K562 (cell line): Measurements from ENCODE around the gene FAM209A. TPM values are rescaled to one million over a fixed set of nuclear protein-coding genes. Genes with fewer than 3 reads are reported as not detected.

ENCODE experiments used
- ATAC-seq: fragments of 200-7000 bp; cut with Tn5 transposase; 3 replicates; pipeline ENCODE4 v1.9.1; 2020; ENCODE audit warnings: moderate library complexity
- BruUV-seq: library from RNA; stranded (reverse); fragments of 400-500 nt; replicated peaks from 2 replicates; lab custom pipeline; 2021; lab: Mats Ljungman, UMichigan
- CTCF ChIA-PET: fragments of 300-600 bp; formaldehyde crosslinking; extraction: SDS; loops from one replicate; lab custom pipeline; 2021; ENCODE audit warnings: low intra/inter-chr PET ratio; lab: Yijun Ruan, JAX
- POLR2A ChIA-PET: fragments of 300-600, 350-650 bp; sonication (Branson Sonifier 250); formaldehyde crosslinking; extraction: SDS; loops from one replicate; lab custom pipeline; 2021; ENCODE audit warnings: antibody characterized with exemption, inconsistent platforms; lab: Yijun Ruan, JAX
- DNase-seq, 4 experiments: peaks; one replicate each; pipeline versions ENCODE4 v3.0.0 to v3.0.0-alpha.2; 2011 to 2018; ENCODE audit warnings: low spot score in 3 of 4, mixed read lengths in 3 of 4; ENCODE audit errors: extremely low read depth in 1 of 4
- FAIRE-seq: peaks from 2 replicates; lab custom pipeline; 2011; peaks lifted over from hg19 to GRCh38; lab: Jason Lieb, UNC
- H2AFZ ChIP-seq: 2 replicates; pipeline ENCODE4 v1.6.0; 2011; ENCODE audit warnings: low read depth, low read length, control low read depth, inconsistent platforms
- H3K27ac ChIP-seq: fragments of 200-600 bp; 3 replicates; pipeline ENCODE4 v1.8.0; 2011; ENCODE audit warnings: low read depth, mild to moderate bottlenecking, control low read depth, inconsistent platforms, low read length, moderate library complexity, mixed read lengths; ENCODE audit errors: extremely low read depth
- H3K27me3 ChIP-seq, 2 experiments: fragments of 300-600 bp in 1 of 2; 2 replicates in 1 of 2; 3 replicates in 1 of 2; pipeline versions ENCODE4 v1.6.0 to v1.8.0; 2011; ENCODE audit warnings: inconsistent platforms in 2 of 2, low read length in 2 of 2, mild to moderate bottlenecking in 1 of 2, mixed read lengths in 1 of 2, moderate library complexity in 1 of 2; ENCODE audit not compliant: control insufficient read depth in 2 of 2, insufficient read depth in 2 of 2
- H3K36me3 ChIP-seq: fragments of 300-600 bp; 3 replicates; pipeline ENCODE4 v1.8.0; 2011; ENCODE audit warnings: mild to moderate bottlenecking, low read length, inconsistent platforms; ENCODE audit not compliant: control insufficient read depth, insufficient read depth
- H3K4me1 ChIP-seq, 2 experiments: fragments of 200-600 bp in 1 of 2; replicated peaks in 1 of 2; 2 replicates in 1 of 2; 3 replicates in 1 of 2; pipeline versions ENCODE4 v1.5.1 to v1.8.0; 2011; ENCODE audit warnings: inconsistent platforms in 2 of 2, low read length in 2 of 2, mild to moderate bottlenecking in 1 of 2, mixed read lengths in 1 of 2, moderate library complexity in 1 of 2; ENCODE audit not compliant: control insufficient read depth in 2 of 2, insufficient read depth in 2 of 2
- H3K4me2 ChIP-seq: 2 replicates; pipeline ENCODE4 v1.6.1; 2011; ENCODE audit warnings: low read length, control low read depth, inconsistent platforms, mixed read lengths; ENCODE audit not compliant: insufficient read depth
- H3K4me3 ChIP-seq: fragments of 200-600 bp; sonication (generic), shearing (Covaris generic); 2 replicates; pipeline ENCODE4 v1.5.1; 2016; ENCODE audit warnings: control low read depth, inconsistent platforms
- H3K79me2 ChIP-seq: fragments of 200-600 bp; 3 replicates; pipeline ENCODE4 v1.8.0; 2011; ENCODE audit warnings: low read length, inconsistent platforms; ENCODE audit not compliant: control insufficient read depth, insufficient read depth
- H3K9ac ChIP-seq, 2 experiments: 2 replicates each; pipeline versions ENCODE4 v1.6.0 to v1.6.1; 2011; ENCODE audit warnings: low read depth in 2 of 2, low read length in 2 of 2, control low read depth in 1 of 2, inconsistent platforms in 1 of 2, mild to moderate bottlenecking in 1 of 2, mixed read lengths in 1 of 2; ENCODE audit not compliant: insufficient read depth in 1 of 2
- H3K9me1 ChIP-seq: one replicate; pipeline ENCODE4 v1.6.0; 2011; ENCODE audit warnings: inconsistent platforms, mild to moderate bottlenecking, low read length, moderate library complexity; ENCODE audit not compliant: control insufficient read depth, insufficient read depth
- H3K9me3 ChIP-seq: replicated peaks from 2 replicates; pipeline ENCODE4 v1.5.1; 2011; ENCODE audit warnings: low read depth, low read length, inconsistent platforms; ENCODE audit not compliant: control insufficient read depth, insufficient read depth
- H4K20me1 ChIP-seq: replicated peaks from 2 replicates; pipeline ENCODE4 v1.6.1; 2011; ENCODE audit warnings: low read length, inconsistent platforms, mixed read lengths; ENCODE audit not compliant: control insufficient read depth, insufficient read depth
- ASH1L ChIP-seq: fragments of 450-650 bp; IDR thresholded peaks from 2 replicates; pipeline ENCODE4 v1.6.1; 2018; ENCODE audit warnings: borderline replicate concordance, mild to moderate bottlenecking, low read depth; ENCODE audit not compliant: partially characterized antibody
- C11orf30 ChIP-seq: fragments of 450-650 bp; IDR thresholded peaks from 2 replicates; pipeline ENCODE4 v1.6.1; 2016; ENCODE audit warnings: low read depth, mild to moderate bottlenecking
- E2F8 ChIP-seq: fragments of 450-650 bp; IDR thresholded peaks from 2 replicates; pipeline ENCODE4 v1.7.1; 2018; ENCODE audit warnings: mild to moderate bottlenecking, low read depth; ENCODE audit not compliant: partially characterized antibody
- ERF ChIP-seq: fragments of 450-650 bp; formaldehyde crosslinking; IDR thresholded peaks from 2 replicates; pipeline ENCODE4 v1.4.0; 2020; ENCODE audit warnings: mild to moderate bottlenecking, mixed read lengths
- HEY1 ChIP-seq: fragments of 250-450 bp; sonication (Bioruptor Pico); IDR thresholded peaks from 2 replicates; pipeline ENCODE4 v1.5.0; 2020; ENCODE audit warnings: mild to moderate bottlenecking, moderate library complexity, borderline replicate concordance
- HIVEP1 ChIP-seq: fragments of 250-450 bp; sonication (Bioruptor Pico); IDR thresholded peaks from 2 replicates; pipeline ENCODE4 v1.4.0; 2020; ENCODE audit warnings: mild to moderate bottlenecking
- MAFG ChIP-seq: fragments of 450-650 bp; conservative IDR thresholded peaks from 2 replicates; pipeline ENCODE4 v1.6.1; 2016; ENCODE audit warnings: missing genetic modification characterization, missing compliant biosample characterization
- POLR2B ChIP-seq: fragments of 450-650 bp; IDR thresholded peaks from 2 replicates; pipeline ENCODE4 v1.6.1; 2018; ENCODE audit warnings: low read depth; ENCODE audit not compliant: partially characterized antibody
- RBM25 ChIP-seq: fragments of 200-400 bp; formaldehyde crosslinking; IDR thresholded peaks from 2 replicates; pipeline ENCODE4 v1.6.1; 2018; ENCODE audit warnings: low read length, low read depth, moderate library complexity; ENCODE audit not compliant: severe bottlenecking
- SIN3A ChIP-seq, 2 experiments: fragments of 150-350 bp in 1 of 2; IDR thresholded peaks; 2 replicates each; pipeline ENCODE4 v1.6.1; 2011 to 2016; ENCODE audit warnings: borderline replicate concordance in 2 of 2, low read depth in 2 of 2, low read length in 2 of 2, mild to moderate bottlenecking in 2 of 2, moderate library complexity in 2 of 2; ENCODE audit not compliant: control insufficient read depth in 1 of 2
- ZNF263 ChIP-seq: sonication (generic); formaldehyde crosslinking; IDR thresholded peaks from 2 replicates; pipeline ENCODE4 v1.8.0; 2022; ENCODE audit warnings: mild to moderate bottlenecking, missing genetic modification reagents, borderline replicate concordance
- ZNF316 ChIP-seq: fragments of 450-650 bp; IDR thresholded peaks from 2 replicates; pipeline ENCODE4 v1.6.1; 2016
- ZNF561 ChIP-seq: fragments of 450-650 bp; formaldehyde crosslinking; conservative IDR thresholded peaks from 2 replicates; pipeline ENCODE4 v1.4.0; 2020; ENCODE audit warnings: mild to moderate bottlenecking, moderate library complexity
- WGBS: fragments of 100-300 bp; shearing (Covaris generic); methylation state at CpG from one replicate; pipeline ENCODE4 v1.1.6; 2016; ENCODE audit warnings: low coverage, mixed read lengths; ENCODE audit not compliant: insufficient coverage; ENCODE audit errors: missing lambda C conversion rate; 5-methylcytosine and 5-hydroxymethylcytosine counted together
- in situ Hi-C: fragments of 300-500 bp; cut with MboI; formaldehyde crosslinking; loops from 4 replicates; pipeline ENCODE4 v1.15.0; 2018; ENCODE audit warnings: inconsistent platforms, mixed read lengths
- intact Hi-C: fragments of 100-400 bp; cut with micrococcal nuclease; formaldehyde crosslinking; loops from 2 replicates; pipeline ENCODE4 v1.14.2; 2022
- polyA plus RNA-seq, 8 experiments: library from polyadenylated mRNA; depleted of rRNA in 4 of 8; stranded (reverse) in 5 of 8; unstranded in 3 of 8; fragments of >200 nt; fragmentation: Nextera tagmentation in 2 of 8; fragmentation: Illumina TruSeq in 1 of 8; extraction: Ambion mirVana in 2 of 8; extraction: Trizol in 1 of 8; gene quantifications; 2 replicates each; pipeline versions ENCODE4 v1.2.1 to v1.2.3, GENCODE V29; 2011 to 2014; ENCODE audit warnings: inconsistent platforms in 1 of 8, missing spikeins in 1 of 8
- total RNA-seq, 7 experiments: library from RNA; depleted of rRNA in 6 of 7; stranded (reverse); fragments of >200 nt in 6 of 7; fragmentation: Illumina TruSeq in 2 of 7; extraction: Trizol in 2 of 7; gene quantifications; 2 replicates each; pipeline versions ENCODE4 v1.2.1 to v1.2.3, GENCODE V29; 2011 to 2021; ENCODE audit warnings: low replicate concordance in 1 of 7

The FAM209A gene
- total and polyA plus RNA-seq, 9 of the 15 experiments (the other 6 are each of a cell fraction or from before 2014, with no cell fraction given) = 0.08 to 0.15 (median 0.11) TPM; not detected in 6

GRCh38 chr20:56488566-56488965, 36.0 kb upstream of the FAM209A start:
- H2AFZ ChIP-seq = no peak overlapping the region
- intact Hi-C loops (no loop called here), in situ Hi-C loops (no loop called here)
- ChIA-PET CTCF (no interaction called here), POLR2A (interaction anchor here (1.5 kb wide), 1 partner anchor 96 kb away, joined by 3 read pairs; the partner anchor contains the start of genes AURKA and CSTF1)
- peaks cover 69% of the 10 kb centered on the region for H3K36me3 ChIP-seq
- DNase-seq (no peak), FAIRE-seq (no peak), ATAC-seq (no peak)
- 82% methylated on average over 5 of the region's 5 CpGs for WGBS
- no peaks in the 10 kb centered on the region; the same call in 1 of the 2 replicates for H4K20me1 ChIP-seq
- no peaks in the 10 kb centered on the region for H3K27me3 ChIP-seq
- no peaks in the 10 kb centered on the region for H3K4me1 ChIP-seq
- H3K9me1 ChIP-seq = no peaks in the 10 kb centered on the region
- H3K4me2 ChIP-seq = no peak overlapping the region
- BruUV-seq = no TSS peak
- TF ChIP-seq RBM25 (peak; percentile 16), HEY1 (CRISPR knock-in tag) (no peak), HIVEP1 (no peak), SIN3A (IDR thresholded peaks at IDR 0.05; ENCODE audit: borderline replicate concordance in 2 of 2, control insufficient read depth in 1 of 2, low read depth in 2 of 2, low read length in 2 of 2) (no peak)
- H3K79me2 ChIP-seq = no peaks in the 10 kb centered on the region
- no peak overlapping the region for H3K9ac ChIP-seq
- H3K27ac ChIP-seq = no peak overlapping the region
- no peaks in the 10 kb centered on the region for H3K9me3 ChIP-seq
- H3K4me3 ChIP-seq = no peak overlapping the region

- no peaks in the 10 kb centered on the region for H3K9me1 ChIP-seq
- ChIA-PET CTCF (no interaction called here), POLR2A (interaction anchor here (0.7 kb wide), 2 partner anchors 9 to 25 kb away, joined by 3 read pairs; no protein-coding TSS in a partner anchor)
- H2AFZ ChIP-seq = no peak overlapping the region
- FAIRE-seq (no peak), DNase-seq (no peak), ATAC-seq (no peak)
- no peak overlapping the region for H3K4me3 ChIP-seq
- no TSS peak for BruUV-seq
- no peak overlapping the region for H3K9ac ChIP-seq
- H3K9me3 ChIP-seq = no peaks in the 10 kb centered on the region
- intact Hi-C loops = no loop called here
- H3K27ac ChIP-seq = no peak overlapping the region
- no peak overlapping the region for H3K4me2 ChIP-seq
- H3K27me3 ChIP-seq = no peaks in the 10 kb centered on the region
- TF ChIP-seq ZNF316 (peak; percentile 76), ZNF263 (CRISPR knock-in tag) (no peak), ERF (CRISPR knock-in tag) (no peak), ASH1L (no peak), E2F8 (no peak), ZNF561 (CRISPR knock-in tag) (no peak), C11orf30 (peak; percentile 48), MAFG (tag) (0 out of 2 replicates have a peak, but pooled peaks have one; percentile 37), POLR2B (no peak)
- WGBS = 100% methylated on average over 1 of the region's 1 CpG
- no peaks in the 10 kb centered on the region for H4K20me1 ChIP-seq
- in situ Hi-C loops = no loop called here
- no peaks in the 10 kb centered on the region for H3K79me2 ChIP-seq
- peaks cover 12% of the 10 kb centered on the region; the same call in 2 of the 3 replicates for H3K36me3 ChIP-seq
- no peaks in the 10 kb centered on the region for H3K4me1 ChIP-seq
These were observed 23.4 kb upstream of the FAM209A start for GRCh38 chr20:56501116-56501515.
